A673 (cell line): Measurements from ENCODE around the gene SLC7A9. TPM values are rescaled to one million over a fixed set of nuclear protein-coding genes. Genes with fewer than 3 reads are reported as not detected.

Experiments used
- BruUV-seq: library from RNA; stranded (reverse); fragments of 400-500 nt; replicated peaks from 2 replicates; lab custom pipeline; 2021; lab: Mats Ljungman, UMichigan
- CTCF ChIA-PET: fragments of 300-600 bp; sonication (Branson Sonifier 250); formaldehyde crosslinking; loops from one replicate; lab custom pipeline; 2022; ENCODE audit warnings: antibody characterized with exemption; lab: Charles Lee
- POLR2A ChIA-PET: fragments of 300-600 bp; sonication (Branson Sonifier 250); formaldehyde crosslinking; loops from one replicate; lab custom pipeline; 2022; ENCODE audit warnings: antibody characterized with exemption; ENCODE audit not compliant: low non-redundant PET; lab: Charles Lee
- DNase-seq: peaks from one replicate; pipeline ENCODE4 v3.0.0-alpha.2; 2015; ENCODE audit warnings: low spot score
- H3K27ac ChIP-seq: fragments of 200-600 bp; sonication (generic); 2 replicates; pipeline ENCODE4 v1.5.1; 2016; ENCODE audit warnings: mixed run types, low read depth, mild to moderate bottlenecking, mixed read lengths, antibody characterized with exemption, low read length; ENCODE audit not compliant: poor library complexity, severe bottlenecking
- H3K27me3 ChIP-seq: fragments of 200-600 bp; sonication (generic); replicated peaks from 2 replicates; pipeline ENCODE4 v1.6.1; 2017; ENCODE audit warnings: mixed run types, low read depth, mild to moderate bottlenecking, mixed read lengths, antibody characterized with exemption, low read length; ENCODE audit not compliant: insufficient read depth, poor library complexity
- H3K36me3 ChIP-seq: fragments of 200-600 bp; sonication (generic); 2 replicates; pipeline ENCODE4 v1.6.1; 2016; ENCODE audit warnings: mixed run types, mild to moderate bottlenecking, mixed read lengths, antibody characterized with exemption, low read length; ENCODE audit not compliant: insufficient read depth, poor library complexity, severe bottlenecking
- H3K4me1 ChIP-seq: fragments of 200-600 bp; sonication (generic); 2 replicates; pipeline ENCODE4 v1.6.1; 2017; ENCODE audit warnings: mixed run types, mild to moderate bottlenecking, mixed read lengths, antibody characterized with exemption, low read length; ENCODE audit not compliant: insufficient read depth, poor library complexity, severe bottlenecking
- H3K4me3 ChIP-seq: fragments of 200-600 bp; sonication (generic); 2 replicates; pipeline ENCODE4 v1.5.1; 2016; ENCODE audit warnings: low read depth, mixed run types, mild to moderate bottlenecking, mixed read lengths, low read length; ENCODE audit not compliant: poor library complexity, severe bottlenecking
- H3K9me3 ChIP-seq: fragments of 200-600 bp; sonication (generic); 2 replicates; pipeline ENCODE4 v1.6.1; 2016; ENCODE audit warnings: mixed run types, low read depth, mild to moderate bottlenecking, mixed read lengths, antibody characterized with exemption, low read length; ENCODE audit not compliant: poor library complexity, severe bottlenecking
- EZH2 ChIP-seq: fragments of 200-600 bp; sonication (generic); IDR thresholded peaks from 2 replicates; pipeline ENCODE4 v1.6.1; 2017; ENCODE audit warnings: borderline replicate concordance, low read depth, mild to moderate bottlenecking, mixed read lengths, antibody characterized with exemption, low read length; ENCODE audit not compliant: poor library complexity, severe bottlenecking
- intact Hi-C: fragments of 100-400 bp; cut with micrococcal nuclease; formaldehyde crosslinking; loops from one replicate; pipeline ENCODE4 v1.10.0; 2022; ENCODE audit not compliant: unreplicated experiment
- total RNA-seq: library from RNA; stranded (reverse); gene quantifications from 2 replicates; pipeline ENCODE4 v1.2.3, GENCODE V29; 2021
- TF ChIP-seq, protein P1 (sequence below): fragments of 300-800, 200-600 bp; sonication (generic); conservative IDR thresholded peaks from 2 replicates; pipeline ENCODE4 v1.5.1; 2017; ENCODE audit warnings: low read depth, mild to moderate bottlenecking, antibody characterized with exemption, low read length, moderate library complexity, mixed read lengths

The SLC7A9 gene
- total RNA-seq, 1 experiment from 2014 or later, result 0.34 TPM

DNA sequence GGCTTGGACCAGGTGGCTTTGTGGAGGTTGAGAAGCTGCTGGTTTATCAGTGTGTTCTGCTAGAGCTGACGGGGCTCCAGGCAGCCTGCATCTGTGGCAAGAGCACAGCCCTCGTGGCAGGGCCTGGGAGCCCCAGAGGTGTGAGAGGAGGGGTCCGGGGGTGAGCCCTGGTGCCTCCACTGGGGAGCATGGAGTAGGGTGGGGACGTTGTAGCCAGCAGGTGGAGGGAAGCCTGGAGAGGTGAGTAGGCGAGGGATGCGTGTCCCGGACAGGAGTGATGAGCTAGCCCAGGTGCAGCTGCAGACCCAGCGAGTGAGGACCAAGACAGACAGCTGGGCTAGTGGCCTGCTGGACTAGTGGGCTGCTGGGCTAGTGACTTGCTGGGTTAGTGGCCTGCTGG, 51.0 kb downstream of the SLC7A9 start:
- DNase-seq, result no peak
- H3K9me3 ChIP-seq, result no peaks in the 10 kb centered on the region
- no peak overlapping the region for H3K27ac ChIP-seq
- no TSS peak for BruUV-seq
- H3K36me3 ChIP-seq, result no peaks in the 10 kb centered on the region
- H3K27me3 ChIP-seq, result no peaks in the 10 kb centered on the region
- ChIA-PET POLR2A (no interaction called here), CTCF (no interaction called here)
- H3K4me1 ChIP-seq, result no peaks in the 10 kb centered on the region
- TF ChIP-seq, protein P1, sequence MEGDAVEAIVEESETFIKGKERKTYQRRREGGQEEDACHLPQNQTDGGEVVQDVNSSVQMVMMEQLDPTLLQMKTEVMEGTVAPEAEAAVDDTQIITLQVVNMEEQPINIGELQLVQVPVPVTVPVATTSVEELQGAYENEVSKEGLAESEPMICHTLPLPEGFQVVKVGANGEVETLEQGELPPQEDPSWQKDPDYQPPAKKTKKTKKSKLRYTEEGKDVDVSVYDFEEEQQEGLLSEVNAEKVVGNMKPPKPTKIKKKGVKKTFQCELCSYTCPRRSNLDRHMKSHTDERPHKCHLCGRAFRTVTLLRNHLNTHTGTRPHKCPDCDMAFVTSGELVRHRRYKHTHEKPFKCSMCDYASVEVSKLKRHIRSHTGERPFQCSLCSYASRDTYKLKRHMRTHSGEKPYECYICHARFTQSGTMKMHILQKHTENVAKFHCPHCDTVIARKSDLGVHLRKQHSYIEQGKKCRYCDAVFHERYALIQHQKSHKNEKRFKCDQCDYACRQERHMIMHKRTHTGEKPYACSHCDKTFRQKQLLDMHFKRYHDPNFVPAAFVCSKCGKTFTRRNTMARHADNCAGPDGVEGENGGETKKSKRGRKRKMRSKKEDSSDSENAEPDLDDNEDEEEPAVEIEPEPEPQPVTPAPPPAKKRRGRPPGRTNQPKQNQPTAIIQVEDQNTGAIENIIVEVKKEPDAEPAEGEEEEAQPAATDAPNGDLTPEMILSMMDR, result no peak
- TF ChIP-seq EZH2, result no peak
- no peak overlapping the region for H3K4me3 ChIP-seq
- intact Hi-C loops, result no loop called here

DNA sequence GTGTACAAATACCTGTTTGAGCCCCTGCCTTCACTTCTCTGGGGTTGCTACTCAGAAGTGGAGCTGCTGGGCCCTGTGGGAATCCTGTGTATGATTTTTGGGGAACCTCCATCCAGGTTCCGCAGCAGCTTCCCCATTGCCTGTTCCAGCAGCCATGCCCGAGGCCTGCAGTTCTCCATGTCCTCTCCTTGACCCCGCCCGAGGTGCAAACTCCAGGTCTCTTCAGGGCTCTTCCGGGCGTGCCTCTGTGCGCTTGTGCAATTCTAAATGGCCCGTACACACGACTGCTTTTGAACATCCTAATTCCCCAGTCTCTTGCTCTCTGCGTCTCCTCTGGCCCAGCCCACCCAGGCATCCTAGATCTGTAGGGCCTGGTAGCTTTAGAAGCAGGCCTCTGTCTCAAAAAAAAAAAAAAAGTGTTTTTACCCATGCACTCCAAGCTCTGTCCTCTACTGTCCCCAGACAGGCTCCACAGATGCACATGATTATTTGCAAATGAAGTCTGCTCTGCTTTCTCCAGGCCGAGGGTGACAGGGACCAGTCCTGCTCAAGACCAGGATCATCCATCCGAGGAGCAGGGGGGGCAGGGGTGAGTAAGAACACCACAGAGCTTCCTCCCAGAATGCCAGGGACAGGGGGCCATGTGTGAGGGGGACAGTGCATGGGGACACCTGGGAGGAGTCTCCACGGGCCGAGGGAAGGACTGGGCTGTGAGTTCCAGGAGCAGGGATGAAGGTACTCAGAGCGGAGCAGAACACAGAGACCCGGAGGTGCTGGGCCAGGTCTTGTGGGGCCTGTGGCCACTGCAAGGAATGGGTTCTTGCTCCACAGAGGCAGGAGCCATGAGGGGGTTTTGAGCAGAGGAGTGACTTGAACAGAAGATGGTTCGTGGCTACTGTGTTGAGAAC, 51.7 kb downstream of the SLC7A9 start:
- Histone ChIP-seq H3K27ac (no peak overlapping the region), H3K36me3 (no peaks in the 10 kb centered on the region), H3K9me3 (no peaks in the 10 kb centered on the region), H3K4me3 (no peak overlapping the region), H3K4me1 (no peaks in the 10 kb centered on the region), H3K27me3 (no peaks in the 10 kb centered on the region)
- no TSS peak for BruUV-seq
- no peak for TF ChIP-seq EZH2
- TF ChIP-seq, protein P1, result no peak
- DNase-seq, result no peak
- CTCF ChIA-PET, result no interaction called here
- POLR2A ChIA-PET, result no interaction called here
- intact Hi-C loops, result no loop called here

DNA sequence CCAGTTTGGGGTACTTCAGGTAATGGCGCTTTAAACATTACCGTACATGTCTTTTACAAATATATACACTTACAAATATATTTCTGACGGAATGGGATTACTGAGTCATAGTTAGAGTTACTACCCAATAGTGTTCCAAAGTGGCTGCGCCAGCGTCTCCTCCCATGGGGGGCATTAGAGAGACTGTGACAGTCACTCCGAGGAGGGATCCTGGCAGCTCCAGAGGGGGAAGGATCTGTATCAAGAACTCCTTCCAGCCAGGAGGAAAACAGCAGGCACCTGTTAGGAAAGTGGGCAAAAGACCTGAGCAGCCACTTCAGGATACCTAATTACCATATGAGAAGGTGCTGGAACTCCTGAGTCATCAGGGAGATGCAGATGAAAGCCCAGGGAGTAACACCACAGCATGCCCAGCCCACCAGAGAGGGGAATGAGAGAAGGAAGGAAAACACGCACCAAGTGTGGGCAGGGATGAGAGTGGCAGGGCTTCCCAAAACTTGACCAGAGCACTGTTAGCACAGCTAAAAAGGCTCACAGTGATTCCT, 52.9 kb downstream of the SLC7A9 start:
- ChIA-PET POLR2A (no interaction called here), CTCF (no interaction called here)
- H3K36me3 ChIP-seq, result no peaks in the 10 kb centered on the region
- H3K4me3 ChIP-seq, result no peak overlapping the region
- intact Hi-C loops, result no loop called here
- DNase-seq, result no peak
- BruUV-seq, result no TSS peak
- no peaks in the 10 kb centered on the region for H3K9me3 ChIP-seq
- no peaks in the 10 kb centered on the region for H3K27me3 ChIP-seq
- no peak for TF ChIP-seq EZH2
- TF ChIP-seq, protein P1, result no peak
- no peaks in the 10 kb centered on the region for H3K4me1 ChIP-seq
- H3K27ac ChIP-seq, result no peak overlapping the region
